GM12878 (cell line): ENCODE results near the gene PKLR. TPM values are rescaled to one million over a fixed set of nuclear protein-coding genes. Genes with fewer than 3 reads are reported as not detected.

Source experiments
- ATF7 ChIP-seq: fragments of 450-650 bp; IDR thresholded peaks from 2 replicates; pipeline ENCODE4 v1.6.1; 2016; ENCODE audit warnings: low read depth, mild to moderate bottlenecking
- CBX5 ChIP-seq: sonication (generic); IDR thresholded peaks from 2 replicates; pipeline ENCODE4 v1.6.1; 2016; ENCODE audit warnings: low read depth, moderate library complexity, mild to moderate bottlenecking, inconsistent platforms
- CREM ChIP-seq: IDR thresholded peaks from 2 replicates; pipeline ENCODE4 v1.6.1; 2014; ENCODE audit warnings: antibody characterized with exemption, low read depth
- NBN ChIP-seq: fragments of 450-650 bp; IDR thresholded peaks from 2 replicates; pipeline ENCODE4 v1.6.1; 2016
- RELA ChIP-seq: fragments of 450-650 bp; IDR thresholded peaks from 2 replicates; pipeline ENCODE4 v1.8.0; 2014; ENCODE audit warnings: borderline replicate concordance; ENCODE audit not compliant: partially characterized antibody
- SMAD1 ChIP-seq: fragments of 450-650 bp; IDR thresholded peaks from 2 replicates; pipeline ENCODE4 v1.6.1; 2018; ENCODE audit warnings: mild to moderate bottlenecking, low read depth; ENCODE audit not compliant: partially characterized antibody
- ZNF217 ChIP-seq: fragments of 450-650 bp; IDR thresholded peaks from 2 replicates; pipeline ENCODE4 v1.6.1; 2017; ENCODE audit warnings: antibody characterized with exemption, mild to moderate bottlenecking
- polyA plus RNA-seq, 11 experiments: library from polyadenylated mRNA; depleted of rRNA in 4 of 11; unstranded in 6 of 11; stranded (reverse) in 5 of 11; fragments of >200 nt; fragmentation: Nextera tagmentation in 4 of 11; fragmentation: Illumina TruSeq in 1 of 11; extraction: Ambion mirVana in 4 of 11; extraction: Trizol in 1 of 11; gene quantifications; 1 replicate in 1 of 11; 2 replicates in 10 of 11; pipeline versions ENCODE4 v1.2.1 to v1.2.3, GENCODE V29; 2011 to 2016; ENCODE audit warnings: inconsistent platforms in 2 of 11, missing spikeins in 2 of 11, low read depth in 1 of 11
- total RNA-seq, 4 experiments: library from RNA; depleted of rRNA in 3 of 4; stranded (reverse); fragments of >200 nt in 3 of 4; fragmentation: Illumina TruSeq in 1 of 4; extraction: Trizol in 1 of 4; gene quantifications; 2 replicates each; pipeline versions ENCODE4 v1.2.1 to v1.2.3, GENCODE V29; 2013 to 2021
- TF ChIP-seq, protein P1 (sequence below): IDR thresholded peaks from 2 replicates; pipeline ENCODE4 v1.6.1; 2011; ENCODE audit warnings: mild to moderate bottlenecking, low read depth, low read length, moderate library complexity; ENCODE audit not compliant: insufficient replicate concordance
- TF ChIP-seq, protein P2 (sequence below): fragments of 450-650 bp; IDR thresholded peaks from 2 replicates; pipeline ENCODE4 v1.6.1; 2017; ENCODE audit warnings: mild to moderate bottlenecking
- TF ChIP-seq, protein P3 (sequence below): fragments of 450-650 bp; IDR thresholded peaks from 2 replicates; pipeline ENCODE4 v1.6.1; 2016; ENCODE audit warnings: mild to moderate bottlenecking, moderate library complexity, borderline replicate concordance
- TF ChIP-seq, protein P4 (sequence below): IDR thresholded peaks from 2 replicates; pipeline ENCODE4 v1.6.1; 2012; ENCODE audit warnings: mild to moderate bottlenecking, low read depth, low read length
- TF ChIP-seq, protein P5 (sequence below): fragments of 450-650 bp; IDR thresholded peaks from 2 replicates; pipeline ENCODE4 v1.6.1; 2017; ENCODE audit warnings: mild to moderate bottlenecking, moderate library complexity

PKLR gene
- total and polyA plus RNA-seq, 10 of the 15 experiments (the other 5 are each of a cell fraction or from before 2014, with no cell fraction given), result 0.04 to 0.15 (median 0.08) TPM; not detected in 7

DNA sequence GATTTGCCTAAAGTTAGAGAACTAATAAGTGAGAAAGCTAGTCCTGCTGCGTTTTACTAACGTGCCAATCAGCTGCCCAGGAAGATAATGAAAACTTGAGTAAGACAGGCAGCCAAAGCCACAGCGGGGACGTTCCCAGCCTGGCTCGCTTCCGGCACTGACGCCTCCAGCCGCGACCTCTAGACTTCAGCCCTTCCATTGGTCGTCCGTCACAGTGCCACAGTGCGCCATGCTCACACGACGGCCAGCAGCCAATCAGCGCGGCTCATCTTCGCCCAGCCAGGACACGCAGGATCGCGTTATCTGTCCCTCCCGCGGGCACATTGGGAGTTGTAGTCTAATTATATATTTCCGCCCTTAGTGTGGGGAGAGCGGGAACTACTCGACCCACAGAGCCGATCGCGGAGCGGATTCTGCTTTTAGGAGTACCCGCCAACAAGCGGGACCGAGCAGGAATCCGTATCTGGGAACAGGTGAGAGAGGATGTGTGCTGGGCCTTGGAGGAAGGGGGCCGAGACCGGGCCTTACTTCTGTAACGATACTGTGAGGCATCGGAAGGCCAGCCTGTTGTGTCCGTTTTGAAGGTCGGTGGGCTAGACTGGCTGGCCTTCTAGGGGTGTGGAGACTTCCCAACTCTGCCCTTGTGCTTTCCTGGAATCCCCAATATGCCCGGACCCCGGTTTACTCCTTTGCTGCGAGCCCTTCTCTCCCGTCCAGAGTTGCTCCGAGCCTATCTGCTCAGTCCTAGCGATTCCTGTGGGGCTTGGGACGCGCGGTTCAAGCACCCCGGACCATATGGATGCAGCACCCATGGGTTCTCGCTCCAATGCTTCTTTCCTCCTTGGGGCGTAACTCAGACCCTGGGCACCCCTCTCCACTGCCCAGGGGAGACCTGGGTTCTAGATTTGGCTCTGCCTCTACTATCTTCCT is 7.5 kb upstream of the PKLR start, which contains the start of gene FDPS (continued):
- TF ChIP-seq, protein P1, sequence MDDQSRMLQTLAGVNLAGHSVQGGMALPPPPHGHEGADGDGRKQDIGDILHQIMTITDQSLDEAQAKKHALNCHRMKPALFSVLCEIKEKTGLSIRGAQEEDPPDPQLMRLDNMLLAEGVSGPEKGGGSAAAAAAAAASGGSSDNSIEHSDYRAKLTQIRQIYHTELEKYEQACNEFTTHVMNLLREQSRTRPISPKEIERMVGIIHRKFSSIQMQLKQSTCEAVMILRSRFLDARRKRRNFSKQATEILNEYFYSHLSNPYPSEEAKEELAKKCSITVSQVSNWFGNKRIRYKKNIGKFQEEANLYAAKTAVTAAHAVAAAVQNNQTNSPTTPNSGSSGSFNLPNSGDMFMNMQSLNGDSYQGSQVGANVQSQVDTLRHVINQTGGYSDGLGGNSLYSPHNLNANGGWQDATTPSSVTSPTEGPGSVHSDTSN, result peak; percentile 86
- TF ChIP-seq, protein P2, sequence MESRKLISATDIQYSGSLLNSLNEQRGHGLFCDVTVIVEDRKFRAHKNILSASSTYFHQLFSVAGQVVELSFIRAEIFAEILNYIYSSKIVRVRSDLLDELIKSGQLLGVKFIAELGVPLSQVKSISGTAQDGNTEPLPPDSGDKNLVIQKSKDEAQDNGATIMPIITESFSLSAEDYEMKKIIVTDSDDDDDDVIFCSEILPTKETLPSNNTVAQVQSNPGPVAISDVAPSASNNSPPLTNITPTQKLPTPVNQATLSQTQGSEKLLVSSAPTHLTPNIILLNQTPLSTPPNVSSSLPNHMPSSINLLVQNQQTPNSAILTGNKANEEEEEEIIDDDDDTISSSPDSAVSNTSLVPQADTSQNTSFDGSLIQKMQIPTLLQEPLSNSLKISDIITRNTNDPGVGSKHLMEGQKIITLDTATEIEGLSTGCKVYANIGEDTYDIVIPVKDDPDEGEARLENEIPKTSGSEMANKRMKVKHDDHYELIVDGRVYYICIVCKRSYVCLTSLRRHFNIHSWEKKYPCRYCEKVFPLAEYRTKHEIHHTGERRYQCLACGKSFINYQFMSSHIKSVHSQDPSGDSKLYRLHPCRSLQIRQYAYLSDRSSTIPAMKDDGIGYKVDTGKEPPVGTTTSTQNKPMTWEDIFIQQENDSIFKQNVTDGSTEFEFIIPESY, result no peak
- TF ChIP-seq, protein P3, sequence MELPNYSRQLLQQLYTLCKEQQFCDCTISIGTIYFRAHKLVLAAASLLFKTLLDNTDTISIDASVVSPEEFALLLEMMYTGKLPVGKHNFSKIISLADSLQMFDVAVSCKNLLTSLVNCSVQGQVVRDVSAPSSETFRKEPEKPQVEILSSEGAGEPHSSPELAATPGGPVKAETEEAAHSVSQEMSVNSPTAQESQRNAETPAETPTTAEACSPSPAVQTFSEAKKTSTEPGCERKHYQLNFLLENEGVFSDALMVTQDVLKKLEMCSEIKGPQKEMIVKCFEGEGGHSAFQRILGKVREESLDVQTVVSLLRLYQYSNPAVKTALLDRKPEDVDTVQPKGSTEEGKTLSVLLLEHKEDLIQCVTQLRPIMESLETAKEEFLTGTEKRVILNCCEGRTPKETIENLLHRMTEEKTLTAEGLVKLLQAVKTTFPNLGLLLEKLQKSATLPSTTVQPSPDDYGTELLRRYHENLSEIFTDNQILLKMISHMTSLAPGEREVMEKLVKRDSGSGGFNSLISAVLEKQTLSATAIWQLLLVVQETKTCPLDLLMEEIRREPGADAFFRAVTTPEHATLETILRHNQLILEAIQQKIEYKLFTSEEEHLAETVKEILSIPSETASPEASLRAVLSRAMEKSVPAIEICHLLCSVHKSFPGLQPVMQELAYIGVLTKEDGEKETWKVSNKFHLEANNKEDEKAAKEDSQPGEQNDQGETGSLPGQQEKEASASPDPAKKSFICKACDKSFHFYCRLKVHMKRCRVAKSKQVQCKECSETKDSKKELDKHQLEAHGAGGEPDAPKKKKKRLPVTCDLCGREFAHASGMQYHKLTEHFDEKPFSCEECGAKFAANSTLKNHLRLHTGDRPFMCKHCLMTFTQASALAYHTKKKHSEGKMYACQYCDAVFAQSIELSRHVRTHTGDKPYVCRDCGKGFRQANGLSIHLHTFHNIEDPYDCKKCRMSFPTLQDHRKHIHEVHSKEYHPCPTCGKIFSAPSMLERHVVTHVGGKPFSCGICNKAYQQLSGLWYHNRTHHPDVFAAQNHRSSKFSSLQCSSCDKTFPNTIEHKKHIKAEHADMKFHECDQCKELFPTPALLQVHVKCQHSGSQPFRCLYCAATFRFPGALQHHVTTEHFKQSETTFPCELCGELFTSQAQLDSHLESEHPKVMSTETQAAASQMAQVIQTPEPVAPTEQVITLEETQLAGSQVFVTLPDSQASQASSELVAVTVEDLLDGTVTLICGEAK, result peak; percentile 73; the same call in 1 of the 2 replicates
- peak; percentile 42 for TF ChIP-seq SMAD1
- 0 out of 2 replicates have a peak, but pooled peaks have one; percentile 62 for TF ChIP-seq ATF7
- TF ChIP-seq RELA, result peak; percentile 95
- peak; percentile 22; the same call in 1 of the 2 replicates for TF ChIP-seq NBN
- TF ChIP-seq, protein P4, sequence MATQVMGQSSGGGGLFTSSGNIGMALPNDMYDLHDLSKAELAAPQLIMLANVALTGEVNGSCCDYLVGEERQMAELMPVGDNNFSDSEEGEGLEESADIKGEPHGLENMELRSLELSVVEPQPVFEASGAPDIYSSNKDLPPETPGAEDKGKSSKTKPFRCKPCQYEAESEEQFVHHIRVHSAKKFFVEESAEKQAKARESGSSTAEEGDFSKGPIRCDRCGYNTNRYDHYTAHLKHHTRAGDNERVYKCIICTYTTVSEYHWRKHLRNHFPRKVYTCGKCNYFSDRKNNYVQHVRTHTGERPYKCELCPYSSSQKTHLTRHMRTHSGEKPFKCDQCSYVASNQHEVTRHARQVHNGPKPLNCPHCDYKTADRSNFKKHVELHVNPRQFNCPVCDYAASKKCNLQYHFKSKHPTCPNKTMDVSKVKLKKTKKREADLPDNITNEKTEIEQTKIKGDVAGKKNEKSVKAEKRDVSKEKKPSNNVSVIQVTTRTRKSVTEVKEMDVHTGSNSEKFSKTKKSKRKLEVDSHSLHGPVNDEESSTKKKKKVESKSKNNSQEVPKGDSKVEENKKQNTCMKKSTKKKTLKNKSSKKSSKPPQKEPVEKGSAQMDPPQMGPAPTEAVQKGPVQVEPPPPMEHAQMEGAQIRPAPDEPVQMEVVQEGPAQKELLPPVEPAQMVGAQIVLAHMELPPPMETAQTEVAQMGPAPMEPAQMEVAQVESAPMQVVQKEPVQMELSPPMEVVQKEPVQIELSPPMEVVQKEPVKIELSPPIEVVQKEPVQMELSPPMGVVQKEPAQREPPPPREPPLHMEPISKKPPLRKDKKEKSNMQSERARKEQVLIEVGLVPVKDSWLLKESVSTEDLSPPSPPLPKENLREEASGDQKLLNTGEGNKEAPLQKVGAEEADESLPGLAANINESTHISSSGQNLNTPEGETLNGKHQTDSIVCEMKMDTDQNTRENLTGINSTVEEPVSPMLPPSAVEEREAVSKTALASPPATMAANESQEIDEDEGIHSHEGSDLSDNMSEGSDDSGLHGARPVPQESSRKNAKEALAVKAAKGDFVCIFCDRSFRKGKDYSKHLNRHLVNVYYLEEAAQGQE, result 0 out of 2 replicates have a peak, but pooled peaks have one; percentile 43
- TF ChIP-seq, protein P5, sequence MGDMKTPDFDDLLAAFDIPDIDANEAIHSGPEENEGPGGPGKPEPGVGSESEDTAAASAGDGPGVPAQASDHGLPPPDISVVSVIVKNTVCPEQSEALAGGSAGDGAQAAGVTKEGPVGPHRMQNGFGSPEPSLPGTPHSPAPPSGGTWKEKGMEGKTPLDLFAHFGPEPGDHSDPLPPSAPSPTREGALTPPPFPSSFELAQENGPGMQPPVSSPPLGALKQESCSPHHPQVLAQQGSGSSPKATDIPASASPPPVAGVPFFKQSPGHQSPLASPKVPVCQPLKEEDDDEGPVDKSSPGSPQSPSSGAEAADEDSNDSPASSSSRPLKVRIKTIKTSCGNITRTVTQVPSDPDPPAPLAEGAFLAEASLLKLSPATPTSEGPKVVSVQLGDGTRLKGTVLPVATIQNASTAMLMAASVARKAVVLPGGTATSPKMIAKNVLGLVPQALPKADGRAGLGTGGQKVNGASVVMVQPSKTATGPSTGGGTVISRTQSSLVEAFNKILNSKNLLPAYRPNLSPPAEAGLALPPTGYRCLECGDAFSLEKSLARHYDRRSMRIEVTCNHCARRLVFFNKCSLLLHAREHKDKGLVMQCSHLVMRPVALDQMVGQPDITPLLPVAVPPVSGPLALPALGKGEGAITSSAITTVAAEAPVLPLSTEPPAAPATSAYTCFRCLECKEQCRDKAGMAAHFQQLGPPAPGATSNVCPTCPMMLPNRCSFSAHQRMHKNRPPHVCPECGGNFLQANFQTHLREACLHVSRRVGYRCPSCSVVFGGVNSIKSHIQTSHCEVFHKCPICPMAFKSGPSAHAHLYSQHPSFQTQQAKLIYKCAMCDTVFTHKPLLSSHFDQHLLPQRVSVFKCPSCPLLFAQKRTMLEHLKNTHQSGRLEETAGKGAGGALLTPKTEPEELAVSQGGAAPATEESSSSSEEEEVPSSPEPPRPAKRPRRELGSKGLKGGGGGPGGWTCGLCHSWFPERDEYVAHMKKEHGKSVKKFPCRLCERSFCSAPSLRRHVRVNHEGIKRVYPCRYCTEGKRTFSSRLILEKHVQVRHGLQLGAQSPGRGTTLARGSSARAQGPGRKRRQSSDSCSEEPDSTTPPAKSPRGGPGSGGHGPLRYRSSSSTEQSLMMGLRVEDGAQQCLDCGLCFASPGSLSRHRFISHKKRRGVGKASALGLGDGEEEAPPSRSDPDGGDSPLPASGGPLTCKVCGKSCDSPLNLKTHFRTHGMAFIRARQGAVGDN, result no peak
- TF ChIP-seq CBX5, result no peak
- TF ChIP-seq CREM, result peak; percentile 97
- TF ChIP-seq ZNF217, result no peak
